K562 (cell line): ENCODE measurements around the gene ZMYND19. TPM values are rescaled to one million over a fixed set of nuclear protein-coding genes. Genes with fewer than 3 reads are reported as not detected.
A peak's percentile ranks its signal among the peaks of the same experiment; 100 is the strongest.

Experiments used
- CGGBP1 ChIP-seq: fragments of 250-450 bp; sonication (Bioruptor Pico); IDR thresholded peaks from 2 replicates; pipeline ENCODE4 v1.9.0; 2021; ENCODE audit warnings: mild to moderate bottlenecking
- CSDE1 ChIP-seq, 2 experiments: fragments of 450-650 bp; IDR thresholded peaks; 2 replicates each; pipeline ENCODE4 v1.6.1; 2016; ENCODE audit warnings: mild to moderate bottlenecking in 1 of 2
- NFE2 ChIP-seq: IDR thresholded peaks from 2 replicates; pipeline ENCODE4 v1.6.1; 2014; ENCODE audit warnings: antibody characterized with exemption, low read depth
- RREB1 ChIP-seq: fragments of 250-450 bp; sonication (Bioruptor Pico); IDR thresholded peaks from 2 replicates; pipeline ENCODE4 v1.4.0; 2020
- SP2 ChIP-seq: IDR thresholded peaks from 2 replicates; pipeline ENCODE4 v1.6.1; 2011; ENCODE audit warnings: mild to moderate bottlenecking, low read depth, low read length, moderate library complexity; ENCODE audit not compliant: poor library complexity, severe bottlenecking; ENCODE audit errors: extremely low read depth
- SREBF1 ChIP-seq: fragments of 150-350 bp; IDR thresholded peaks from 2 replicates; pipeline ENCODE4 v1.6.1; 2014; ENCODE audit warnings: antibody characterized with exemption, low read depth, low read length, borderline replicate concordance
- TCF15 ChIP-seq: fragments of 250-450 bp; sonication (Bioruptor Pico); IDR thresholded peaks from 2 replicates; pipeline ENCODE4 v1.8.0; 2022; ENCODE audit warnings: moderate library complexity, mild to moderate bottlenecking, inconsistent platforms
- ZBTB40 ChIP-seq, 2 experiments: fragments of 450-650 bp in 1 of 2; sonication (generic) in 1 of 2; formaldehyde crosslinking in 1 of 2; IDR thresholded peaks; 2 replicates each; pipeline versions ENCODE4 v1.7.1 to v1.9.0; 2016 to 2022; ENCODE audit warnings: inconsistent platforms in 1 of 2, mild to moderate bottlenecking in 1 of 2, missing genetic modification reagents in 1 of 2
- ZFP1 ChIP-seq: fragments of 450-650 bp; formaldehyde crosslinking; IDR thresholded peaks from 2 replicates; pipeline ENCODE4 v1.4.0; 2020; ENCODE audit warnings: mild to moderate bottlenecking, mixed read lengths
- polyA plus RNA-seq, 8 experiments: library from polyadenylated mRNA; depleted of rRNA in 4 of 8; stranded (reverse) in 5 of 8; unstranded in 3 of 8; fragments of >200 nt; fragmentation: Nextera tagmentation in 2 of 8; fragmentation: Illumina TruSeq in 1 of 8; extraction: Ambion mirVana in 2 of 8; extraction: Trizol in 1 of 8; gene quantifications; 2 replicates each; pipeline versions ENCODE4 v1.2.1 to v1.2.3, GENCODE V29; 2011 to 2014; ENCODE audit warnings: inconsistent platforms in 1 of 8, missing spikeins in 1 of 8
- total RNA-seq, 7 experiments: library from RNA; depleted of rRNA in 6 of 7; stranded (reverse); fragments of >200 nt in 6 of 7; fragmentation: Illumina TruSeq in 2 of 7; extraction: Trizol in 2 of 7; gene quantifications; 2 replicates each; pipeline versions ENCODE4 v1.2.1 to v1.2.3, GENCODE V29; 2011 to 2021; ENCODE audit warnings: low replicate concordance in 1 of 7

ZMYND19 gene
- total and polyA plus RNA-seq, 9 of the 15 experiments (the other 6 are each of a cell fraction or from before 2014, with no cell fraction given), result 1.0 to 86.7 (median 44.0) TPM

GRCh38 chr9:137618105-137619067 is 28.1 kb upstream of the ZMYND19 start, which contains the start of gene EHMT1 (continued):
- TF ChIP-seq RREB1, result no peak
- no peak for TF ChIP-seq SREBF1
- no peak for TF ChIP-seq SP2
- no peak for TF ChIP-seq TCF15 (CRISPR knock-in tag)
- TF ChIP-seq CSDE1 (IDR thresholded peaks at IDR 0.05), result no peak
- TF ChIP-seq CGGBP1, result no peak
- 0 out of 2 replicates have a peak, but pooled peaks have one; percentile 2 for TF ChIP-seq NFE2
- peak; percentile 94 for TF ChIP-seq ZBTB40 (IDR thresholded peaks at IDR 0.05)
- TF ChIP-seq ZBTB40 (CRISPR knock-in tag; IDR thresholded peaks at IDR 0.05), result no peak
- TF ChIP-seq ZFP1 (CRISPR knock-in tag), result no peak; the same call in 1 of the 2 replicates
